ENCODE results near the gene ALPK3. TPM values are rescaled to one million over a fixed set of nuclear protein-coding genes. Genes with fewer than 3 reads are reported as not detected.

The ALPK3 gene
- total RNA-seq, 4 donors from 2014 or later: 19.1 to 34.4 (median 26.5) TPM

DNA sequence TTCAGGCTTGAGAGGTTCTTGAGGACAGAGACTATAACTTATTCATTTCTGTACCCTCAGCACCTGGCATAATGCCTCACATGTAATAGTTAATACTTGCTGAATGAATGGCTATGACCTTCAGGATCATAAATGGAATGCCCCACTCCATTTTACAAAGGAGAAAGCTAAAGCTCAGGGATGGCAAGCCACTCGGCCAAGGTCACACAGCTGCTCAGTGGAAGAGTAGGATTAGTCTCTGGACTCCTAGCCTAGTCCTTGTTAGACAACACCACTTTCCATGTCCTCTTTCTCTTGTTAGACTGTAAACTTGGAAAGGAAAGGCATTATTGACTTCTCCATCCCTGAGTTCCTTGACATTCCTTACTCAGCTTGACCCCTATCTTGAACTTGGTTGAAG lies 3.2 kb upstream of the ALPK3 start:
- Histone ChIP-seq H3K9me3 (no peaks in the 10 kb centered on the region), H3K27ac (no peak overlapping the region), H3K4me3 (no peak overlapping the region), H3K4me1 (peaks cover 0 to 26% (median 14%) of the 10 kb centered on the region in 3 donors), H3K27me3 (no peaks in the 10 kb centered on the region), H3K36me3 (no peaks in the 10 kb centered on the region)
- TF ChIP-seq POLR2AphosphoS5 (IDR thresholded peaks at IDR 0.05) (no peak), POLR2A (IDR thresholded peaks at IDR 0.05) (no peak)
- no peak for ATAC-seq
- WGBS, 2 donors (ENCODE audit: low coverage in 1 of 2): 100% methylated on average over 1 of the region's 1 CpG; no CpG with 5 or more reads in 1 of the 2 donors

DNA sequence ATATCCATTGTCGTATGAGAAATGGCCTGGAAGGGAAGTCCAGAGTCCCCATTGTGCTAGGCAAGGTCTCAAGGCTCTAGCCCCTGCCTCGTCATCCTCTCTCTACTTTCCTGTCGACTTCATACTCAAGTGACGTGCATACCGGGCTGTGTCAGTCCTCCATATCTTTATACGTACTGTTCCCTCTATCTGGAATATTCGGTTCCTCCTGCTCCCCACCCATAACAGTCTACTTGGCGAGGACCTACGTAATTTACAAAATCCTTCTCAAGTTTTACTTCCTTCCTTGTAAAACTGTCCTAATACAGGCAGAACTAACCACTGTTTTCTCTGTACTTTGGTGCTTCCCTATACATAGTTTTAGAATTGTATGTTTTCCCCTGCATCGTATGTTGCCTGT lies 2.2 kb upstream of the ALPK3 start:
- Histone ChIP-seq H3K9me3 (no peaks in the 10 kb centered on the region), H3K27me3 (no peaks in the 10 kb centered on the region), H3K27ac (no peak overlapping the region), H3K4me1 (peaks cover 0 to 36% (median 22%) of the 10 kb centered on the region in 3 donors), H3K4me3 (no peak overlapping the region), H3K36me3 (no peaks in the 10 kb centered on the region)
- TF ChIP-seq POLR2A (IDR thresholded peaks at IDR 0.05): no peak
- no peak for TF ChIP-seq EP300 (IDR thresholded peaks at IDR 0.05)
- no peak for ATAC-seq
- 79 to 89% methylated on average over 10 of the region's 10 CpGs for WGBS, 2 donors (ENCODE audit: low coverage in 1 of 2)

DNA sequence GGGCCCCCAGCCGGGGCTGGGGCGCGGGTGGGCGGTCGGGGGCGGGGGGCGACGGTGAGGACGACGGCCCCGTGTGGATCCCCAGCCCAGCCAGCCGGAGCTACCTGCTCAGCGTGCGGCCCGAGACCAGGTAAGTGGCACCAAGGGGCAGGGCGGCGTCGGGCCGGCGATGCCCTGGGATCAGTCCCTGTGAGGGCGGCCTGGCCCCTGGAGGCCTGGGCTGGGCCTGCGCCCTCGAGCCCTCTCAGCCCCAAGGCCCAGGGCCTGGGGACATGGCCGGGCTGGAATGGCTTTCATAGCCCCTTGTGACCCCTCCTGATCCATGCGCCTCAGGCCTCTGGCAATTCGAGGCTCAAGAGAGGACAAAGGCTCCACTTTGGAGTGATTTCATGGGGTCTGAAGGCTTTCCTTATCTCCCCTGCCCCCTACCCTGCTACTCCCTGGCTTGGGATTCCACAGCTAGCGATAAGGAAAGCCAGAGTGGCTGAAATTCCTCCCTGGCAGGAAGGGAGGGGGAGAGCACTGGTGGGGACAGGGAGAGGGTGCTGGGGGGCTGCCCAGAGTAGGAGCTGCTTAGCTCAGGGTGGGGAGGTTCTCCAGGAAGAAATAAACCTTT lies 418 bp downstream of the ALPK3 start:
- no peaks in the 10 kb centered on the region for H3K27me3 ChIP-seq
- peak overlapping the region; percentile 55 to 58 for H3K4me3 ChIP-seq
- H3K9me3 ChIP-seq: no peaks in the 10 kb centered on the region
- peak overlapping the region; percentile 89 to 94 (median 91) for H3K27ac ChIP-seq
- TF ChIP-seq, protein P1, sequence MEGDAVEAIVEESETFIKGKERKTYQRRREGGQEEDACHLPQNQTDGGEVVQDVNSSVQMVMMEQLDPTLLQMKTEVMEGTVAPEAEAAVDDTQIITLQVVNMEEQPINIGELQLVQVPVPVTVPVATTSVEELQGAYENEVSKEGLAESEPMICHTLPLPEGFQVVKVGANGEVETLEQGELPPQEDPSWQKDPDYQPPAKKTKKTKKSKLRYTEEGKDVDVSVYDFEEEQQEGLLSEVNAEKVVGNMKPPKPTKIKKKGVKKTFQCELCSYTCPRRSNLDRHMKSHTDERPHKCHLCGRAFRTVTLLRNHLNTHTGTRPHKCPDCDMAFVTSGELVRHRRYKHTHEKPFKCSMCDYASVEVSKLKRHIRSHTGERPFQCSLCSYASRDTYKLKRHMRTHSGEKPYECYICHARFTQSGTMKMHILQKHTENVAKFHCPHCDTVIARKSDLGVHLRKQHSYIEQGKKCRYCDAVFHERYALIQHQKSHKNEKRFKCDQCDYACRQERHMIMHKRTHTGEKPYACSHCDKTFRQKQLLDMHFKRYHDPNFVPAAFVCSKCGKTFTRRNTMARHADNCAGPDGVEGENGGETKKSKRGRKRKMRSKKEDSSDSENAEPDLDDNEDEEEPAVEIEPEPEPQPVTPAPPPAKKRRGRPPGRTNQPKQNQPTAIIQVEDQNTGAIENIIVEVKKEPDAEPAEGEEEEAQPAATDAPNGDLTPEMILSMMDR (IDR thresholded peaks at IDR 0.05): peak in 1 of 4 experiments; percentile 7
- no peak for TF ChIP-seq EP300 (IDR thresholded peaks at IDR 0.05)
- 20% methylated on average over 1 of the region's 27 CpGs; no CpG with 5 or more reads in 1 of the 2 donors for WGBS, 2 donors (ENCODE audit: low coverage in 1 of 2)
- peak; percentile 39 for ATAC-seq
- H3K36me3 ChIP-seq: no peaks in the 10 kb centered on the region
- H3K4me1 ChIP-seq: peaks cover 0 to 63% (median 22%) of the 10 kb centered on the region in 3 donors

DNA sequence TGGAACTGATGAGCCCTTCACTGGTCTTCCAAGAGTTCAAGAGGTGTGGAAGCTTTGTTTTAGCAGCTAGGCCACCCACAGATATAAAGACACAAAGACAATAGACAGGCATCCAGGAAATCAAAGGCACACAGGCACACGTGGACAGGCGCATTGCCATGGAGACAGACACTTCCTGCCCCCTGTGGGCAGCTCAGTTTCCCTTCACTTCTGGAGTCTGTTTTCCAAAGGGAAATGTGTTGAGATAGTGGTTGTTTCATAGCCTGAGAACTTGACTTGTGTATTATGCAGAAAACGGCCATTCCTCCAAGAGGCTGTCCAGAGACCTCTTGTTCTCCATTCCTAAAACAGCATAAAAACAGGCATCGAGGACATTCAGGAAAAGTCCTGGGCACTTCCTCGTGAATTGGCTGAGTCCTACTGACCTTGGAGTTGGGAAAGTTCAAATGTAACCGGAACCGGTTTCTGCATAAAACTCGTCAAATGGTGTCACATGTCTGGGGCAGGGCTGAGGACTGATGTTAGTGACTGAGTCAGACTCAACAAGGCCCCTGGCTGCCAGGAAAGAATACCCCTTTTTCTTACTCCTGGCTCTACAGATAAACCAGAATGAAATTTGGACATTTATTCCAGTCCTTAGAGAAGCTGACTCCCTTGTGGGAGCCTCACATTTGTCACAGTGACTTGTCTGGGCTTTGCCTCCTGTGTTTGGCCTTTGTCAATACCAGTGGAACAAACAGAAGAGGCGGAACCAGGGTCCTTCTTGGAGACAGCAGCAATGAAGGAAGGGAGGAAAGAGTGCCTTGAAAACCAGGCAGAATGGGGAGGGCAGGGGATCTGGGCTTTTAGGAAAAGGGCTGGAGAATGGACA lies 1.3 kb downstream of the ALPK3 start:
- H3K9me3 ChIP-seq: no peaks in the 10 kb centered on the region
- H3K4me3 ChIP-seq: peak overlapping the region in 1 of 2 donors; percentile 58
- H3K36me3 ChIP-seq: no peaks in the 10 kb centered on the region
- peaks cover 0 to 72% (median 25%) of the 10 kb centered on the region in 3 donors for H3K4me1 ChIP-seq
- 43 to 63% methylated on average over 5 to 9 of the region's 9 CpGs for WGBS, 2 donors (ENCODE audit: low coverage in 1 of 2)
- ATAC-seq: no peak
- TF ChIP-seq POLR2AphosphoS5 (IDR thresholded peaks at IDR 0.05) (peak; percentile 35), POLR2A (IDR thresholded peaks at IDR 0.05) (no peak), EP300 (IDR thresholded peaks at IDR 0.05) (no peak)
- TF ChIP-seq, protein P1 (IDR thresholded peaks at IDR 0.05): peak in 2 of 4 experiments; percentile 4 to 9
- peak overlapping the region; percentile 89 to 94 (median 91) for H3K27ac ChIP-seq
- no peaks in the 10 kb centered on the region for H3K27me3 ChIP-seq

DNA sequence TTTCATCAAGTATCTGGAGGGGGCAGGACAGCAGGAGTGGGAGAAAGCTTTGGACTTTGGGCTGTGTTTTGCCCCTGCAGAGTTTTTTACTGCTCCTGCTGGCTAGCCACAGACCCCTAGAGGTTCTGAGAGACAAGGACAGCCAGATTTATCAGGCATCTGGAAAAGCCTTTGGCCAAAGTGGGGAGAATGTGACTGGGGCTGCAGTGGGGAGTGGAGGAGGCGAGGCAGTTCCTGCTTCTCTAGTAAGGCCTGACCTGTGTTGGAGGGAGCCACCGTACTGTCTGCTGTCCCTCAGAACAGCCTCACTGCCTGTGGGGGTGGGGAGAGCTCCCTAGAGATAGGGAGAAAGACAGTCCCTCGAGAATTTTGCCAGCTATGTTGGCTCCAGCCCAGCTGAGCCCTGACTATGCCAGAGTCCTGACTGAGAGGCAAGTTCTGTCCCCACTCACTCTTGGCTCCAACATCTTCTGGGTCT lies 2.2 kb downstream of the ALPK3 start:
- peak overlapping the region in 3 of 4 donors; percentile 89 to 94 (median 91) for H3K27ac ChIP-seq
- peak overlapping the region in 1 of 2 donors; percentile 8 for H3K4me3 ChIP-seq
- peaks cover 0 to 80% (median 31%) of the 10 kb centered on the region in 3 donors for H3K4me1 ChIP-seq
- 0 to 25% methylated on average over 1 to 2 of the region's 3 CpGs for WGBS, 2 donors (ENCODE audit: low coverage in 1 of 2)
- no peaks in the 10 kb centered on the region for H3K9me3 ChIP-seq
- TF ChIP-seq POLR2A (IDR thresholded peaks at IDR 0.05): no peak
- TF ChIP-seq, protein P1 (IDR thresholded peaks at IDR 0.05): peak in 1 of 4 experiments; percentile 23
- no peak for ATAC-seq
- H3K27me3 ChIP-seq: no peaks in the 10 kb centered on the region
- no peaks in the 10 kb centered on the region for H3K36me3 ChIP-seq

Data from gastroesophageal sphincter (tissue), 4 donors.